Raji (cell line): ENCODE data around the gene DLX3.

Experiments used
- POLR2A ChIP-seq: IDR thresholded peaks from 2 replicates; pipeline ENCODE4 v1.6.1; 2011; ENCODE audit warnings: low read depth, low read length, control low read depth; ENCODE audit not compliant: insufficient read depth

The DLX3 gene

DNA sequence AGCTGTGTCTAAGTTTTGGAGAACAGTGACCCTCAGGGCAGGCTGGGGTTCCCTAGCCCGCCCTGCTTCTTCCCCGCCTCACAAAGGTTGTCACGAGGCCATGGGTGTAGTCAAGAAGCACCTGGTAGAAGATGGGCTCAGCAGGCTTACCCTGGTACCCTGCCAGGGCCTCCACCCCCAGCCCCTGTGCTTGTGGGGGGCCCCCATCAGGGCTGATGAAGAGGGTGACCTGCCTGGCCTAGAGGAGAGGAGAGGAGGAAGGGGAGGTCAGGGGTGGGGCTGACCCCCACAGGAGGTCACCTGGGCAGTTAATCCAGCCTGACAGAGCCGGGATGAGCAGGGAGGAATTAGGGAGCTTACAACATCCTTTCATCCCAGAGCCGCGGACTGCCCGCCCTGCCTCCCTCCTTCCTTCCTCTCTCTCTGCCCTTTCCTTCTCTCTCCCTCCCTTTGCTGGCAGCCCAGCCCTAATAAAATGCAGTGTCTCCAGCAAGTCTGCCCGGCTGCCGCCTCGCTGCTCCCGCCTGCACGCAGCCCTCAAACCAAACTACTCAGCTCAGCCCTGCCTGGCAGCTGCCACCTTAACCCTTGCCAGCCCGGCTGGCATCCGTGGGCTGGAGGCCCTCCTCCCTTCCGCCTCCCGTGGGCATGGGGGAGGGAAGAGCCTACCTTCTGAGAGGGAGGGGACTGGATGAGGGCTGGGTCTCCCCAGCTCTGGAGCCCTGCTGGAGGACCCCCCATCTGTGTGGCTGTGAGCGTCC, 7.2 kb downstream of the DLX3 start:
- TF ChIP-seq POLR2A: no peak

DNA sequence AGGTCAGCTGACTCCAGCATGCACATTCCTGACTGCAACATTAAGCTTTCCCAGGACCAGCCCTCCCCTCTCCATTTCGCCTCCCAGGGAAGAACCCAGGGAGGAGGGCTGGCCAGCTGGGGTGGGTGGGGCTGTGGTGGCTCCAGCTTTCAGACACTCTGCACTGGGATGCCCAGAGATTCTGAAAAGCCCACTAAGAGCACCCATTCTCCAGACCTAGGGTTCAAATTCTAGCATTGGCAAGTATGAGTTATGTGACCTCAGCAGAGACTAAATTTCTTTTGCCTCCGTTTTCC, 7.8 kb downstream of the DLX3 start:
- no peak for TF ChIP-seq POLR2A

DNA sequence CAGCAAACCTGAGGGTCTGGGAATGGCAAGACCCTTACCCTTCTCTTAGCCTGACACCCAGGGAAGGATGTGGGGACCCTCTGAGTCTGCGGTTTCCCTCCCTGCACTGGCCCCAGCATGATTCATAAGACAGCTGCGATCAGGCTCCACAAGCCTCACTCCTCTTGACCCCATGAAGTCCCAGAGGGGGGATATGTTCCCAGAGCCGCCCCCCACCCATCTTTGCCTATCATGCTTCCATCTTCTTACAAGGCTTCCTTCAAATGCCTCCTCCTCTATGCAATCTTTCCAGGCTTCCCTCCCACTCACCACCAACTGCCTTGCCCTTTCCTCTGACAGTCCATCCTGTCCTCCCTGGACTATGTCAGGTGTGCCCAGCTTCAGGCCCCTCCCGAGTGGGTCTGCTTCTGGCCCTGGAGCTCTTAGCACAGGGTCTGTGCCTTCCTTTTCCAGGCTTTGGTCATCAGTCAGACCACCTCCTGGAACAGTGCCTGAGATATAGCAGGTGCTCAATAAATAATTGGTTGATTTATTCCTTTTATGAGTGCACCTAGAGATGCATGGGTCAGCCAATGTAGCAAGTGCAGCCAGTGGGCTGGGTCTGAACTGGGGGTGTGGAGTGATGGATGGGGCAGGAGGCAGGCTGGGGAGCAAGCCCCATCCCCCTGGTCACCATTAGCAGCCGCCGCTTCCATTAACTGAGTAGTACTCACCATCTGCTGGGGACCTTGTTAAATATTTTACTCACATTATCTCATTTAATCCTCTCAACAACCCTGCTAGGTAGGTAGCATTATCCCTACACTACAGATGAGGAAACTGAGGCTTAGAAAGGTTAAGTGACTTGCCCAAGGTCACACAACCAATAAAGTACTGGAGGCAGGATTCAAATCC, 8.4 kb downstream of the DLX3 start:
- TF ChIP-seq POLR2A: no peak

DNA sequence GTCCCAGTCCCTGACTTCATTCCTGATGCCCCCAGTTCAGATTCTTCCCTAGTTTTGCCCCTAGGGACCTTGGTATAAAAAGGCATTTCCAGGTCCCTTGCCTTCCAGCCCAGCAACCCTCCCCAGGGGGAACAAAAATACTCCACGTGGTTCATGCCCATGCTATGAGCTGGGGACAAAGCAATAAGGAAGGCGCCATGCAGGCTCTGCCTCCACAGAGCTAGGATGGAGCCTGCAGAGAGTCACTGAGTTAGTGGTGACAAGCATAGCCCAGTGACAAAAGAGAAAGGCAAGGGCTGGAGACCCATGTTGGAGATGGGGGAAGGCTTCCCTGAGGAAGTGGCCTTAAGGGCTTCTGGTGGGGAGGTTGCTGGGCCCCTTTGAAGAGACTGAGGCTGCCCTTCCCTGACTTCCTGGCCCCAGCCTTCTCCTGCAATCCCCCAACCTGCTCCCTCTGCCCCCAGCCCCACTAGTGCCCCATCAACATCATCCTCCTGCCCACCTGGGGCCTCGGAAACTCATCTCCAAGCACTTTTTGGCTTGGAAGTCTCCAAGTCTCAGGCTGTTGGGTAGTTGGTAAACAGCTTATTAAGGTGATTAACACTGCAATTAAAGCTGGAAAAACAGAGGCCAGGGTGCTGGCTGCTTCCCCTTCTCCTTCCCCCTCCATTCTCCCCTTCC, 9.6 kb downstream of the DLX3 start:
- TF ChIP-seq POLR2A: no peak

DNA sequence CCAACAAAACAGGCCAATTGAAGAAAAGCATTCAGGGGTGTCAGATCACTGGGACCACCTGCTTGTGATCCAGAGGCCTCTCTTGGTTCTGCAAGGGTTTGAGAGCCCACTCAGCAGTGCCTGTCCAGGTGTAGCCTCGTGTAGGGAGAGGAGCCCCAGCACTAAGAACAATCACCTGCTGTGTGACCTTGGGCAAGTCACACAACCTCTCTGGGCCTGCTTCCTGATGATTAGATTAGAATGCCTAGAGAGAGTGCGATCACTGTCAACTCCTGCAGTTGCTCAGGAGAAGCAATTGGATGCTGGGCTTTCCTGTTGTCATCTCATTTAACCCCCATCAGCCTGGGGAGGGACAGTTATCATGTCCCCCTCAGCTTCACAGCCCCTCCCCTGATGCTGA, 10.2 kb downstream of the DLX3 start:
- no peak for TF ChIP-seq POLR2A

DNA sequence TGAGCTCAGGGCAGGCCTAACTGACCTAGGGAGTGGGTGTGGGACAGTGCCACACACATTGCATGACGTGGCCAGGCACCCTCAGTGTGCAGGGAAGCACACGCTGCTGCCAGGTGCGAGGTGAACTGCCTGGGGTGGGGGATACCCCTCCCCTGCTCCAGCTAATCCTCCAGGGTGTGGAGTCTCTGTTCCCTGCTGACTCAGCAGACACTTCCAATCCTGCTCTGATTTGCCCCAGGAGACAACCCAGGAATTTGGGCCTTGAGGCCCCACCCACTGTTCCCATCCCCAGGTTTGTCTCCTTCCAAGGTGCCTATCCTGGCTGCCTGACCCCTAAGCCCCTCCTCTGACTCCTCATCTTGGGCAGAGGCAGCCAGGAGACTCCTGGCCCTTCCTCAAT, 10.7 kb downstream of the DLX3 start:
- TF ChIP-seq POLR2A: no peak

DNA sequence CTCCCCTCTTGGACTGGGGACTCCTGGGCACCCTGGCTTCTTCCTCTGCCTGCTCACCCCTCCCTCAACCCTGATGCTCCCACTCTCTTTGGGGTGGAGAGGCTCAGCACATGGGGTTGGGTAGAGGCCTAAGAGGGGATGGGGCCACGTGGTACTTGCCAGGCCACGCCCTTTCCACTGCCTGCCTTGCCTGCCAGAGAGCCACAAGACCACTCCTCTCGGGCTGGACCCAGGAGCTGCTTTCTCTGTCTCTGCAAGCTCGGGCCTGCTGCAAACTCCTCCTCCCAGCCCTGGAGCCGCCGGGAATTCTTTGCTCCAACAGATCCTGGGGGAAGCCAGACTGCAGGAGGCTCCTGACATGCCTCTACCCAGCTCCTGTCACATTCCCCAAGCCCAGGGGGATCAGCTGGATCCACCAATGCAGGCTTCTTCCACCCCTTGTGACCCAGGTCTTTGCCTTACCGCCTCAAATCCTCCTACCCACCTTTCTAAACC, 14.3 kb downstream of the DLX3 start:
- TF ChIP-seq POLR2A: no peak

DNA sequence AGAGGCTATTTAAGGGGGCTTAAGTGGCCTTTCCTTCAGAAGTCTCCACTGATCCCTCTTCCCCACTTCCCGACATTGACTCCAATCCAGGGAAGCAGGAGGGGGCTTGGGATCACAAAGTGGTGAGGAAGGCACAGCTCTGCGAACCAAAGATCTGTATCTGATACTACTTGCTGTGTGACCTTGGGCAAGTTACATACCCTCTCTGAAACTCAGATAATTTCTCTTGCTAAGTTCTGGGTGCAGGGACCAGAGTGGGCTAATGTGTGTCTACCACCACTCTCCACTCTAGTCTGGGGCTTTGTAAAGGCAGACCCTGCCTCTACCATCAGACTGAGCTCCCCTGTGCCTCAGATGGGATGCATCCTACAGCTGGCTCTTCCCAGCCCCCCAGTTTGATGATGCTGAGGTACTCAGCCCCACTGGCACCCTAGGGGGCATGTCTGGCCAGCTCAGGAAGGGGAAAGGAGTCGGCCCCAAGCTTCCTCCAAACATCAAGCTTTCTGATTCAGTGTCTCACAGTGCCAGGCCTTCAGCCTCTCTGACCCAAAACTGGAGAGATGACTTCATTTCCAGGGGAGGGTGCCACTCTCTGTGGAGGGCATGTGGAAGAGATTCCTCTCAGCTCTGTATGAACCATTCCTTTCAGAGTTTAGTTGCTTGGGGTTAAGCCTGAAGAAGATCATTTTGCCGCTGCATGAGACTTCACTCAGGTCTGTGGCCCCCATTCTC, 15.1 kb downstream of the DLX3 start:
- TF ChIP-seq POLR2A: no peak

DNA sequence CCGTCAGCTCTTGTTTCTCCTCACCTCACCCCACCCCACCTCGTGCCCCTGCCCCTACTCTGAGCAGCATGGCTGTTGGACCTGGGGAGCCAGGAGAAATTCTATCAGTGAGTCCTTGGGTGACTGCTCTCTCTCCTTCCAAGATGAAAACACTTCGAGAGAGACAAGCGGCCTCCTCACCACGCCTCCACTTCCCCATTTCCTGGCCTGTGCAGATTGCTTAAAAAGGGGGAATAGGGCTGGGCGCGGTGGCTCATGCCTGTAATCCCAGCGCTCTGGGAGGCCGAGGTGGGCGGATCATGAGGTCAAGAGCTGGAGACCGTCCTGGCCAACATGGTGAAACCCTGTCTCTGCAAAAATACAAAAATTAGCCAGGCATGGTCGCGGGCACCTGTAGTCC, 16.5 kb downstream of the DLX3 start:
- TF ChIP-seq POLR2A: no peak

DNA sequence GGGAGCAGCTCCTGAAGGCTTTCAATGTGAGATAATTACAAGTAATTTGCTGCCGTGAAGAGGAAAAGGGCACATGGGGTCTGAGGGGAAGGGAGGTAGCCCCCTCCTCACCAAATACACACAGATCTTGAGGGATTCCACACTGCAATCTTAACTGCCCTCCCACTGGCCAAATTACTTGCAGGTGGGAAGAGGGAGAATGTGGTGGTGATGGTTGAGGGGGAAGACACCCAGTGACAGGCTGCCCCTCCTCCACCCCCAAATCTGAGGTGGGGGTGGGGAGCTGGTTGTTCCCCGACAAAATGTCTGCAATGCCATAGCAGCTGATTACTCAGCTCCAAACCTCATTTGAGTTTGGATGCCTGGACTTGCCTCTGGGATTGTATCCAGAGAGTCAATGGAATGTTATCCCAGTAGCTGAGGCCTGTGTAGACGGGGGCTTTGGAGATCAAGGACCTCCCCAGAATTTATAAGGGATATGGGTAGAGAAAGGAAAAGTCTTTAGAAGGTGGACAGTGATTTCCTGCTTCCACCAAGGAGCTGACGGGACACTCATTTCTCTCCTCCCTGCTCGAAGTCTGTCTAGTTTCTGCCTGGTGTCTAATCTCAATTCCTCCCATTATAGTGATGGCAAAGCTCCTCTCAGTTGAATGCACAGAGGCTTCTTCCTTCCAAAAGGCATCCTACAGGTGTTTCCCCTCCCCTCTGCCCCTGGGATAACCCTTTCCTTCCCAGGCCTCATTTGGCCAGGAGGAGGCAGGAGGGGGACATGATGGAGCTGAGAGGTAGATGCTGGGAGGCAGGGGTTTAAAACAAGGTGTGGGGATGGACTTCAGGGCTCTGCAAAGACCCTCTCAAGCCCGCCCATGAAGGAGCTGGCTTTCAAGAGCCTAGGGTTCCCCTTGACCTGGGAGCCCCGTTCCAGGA, 17.3 kb downstream of the DLX3 start:
- no peak for TF ChIP-seq POLR2A

DNA sequence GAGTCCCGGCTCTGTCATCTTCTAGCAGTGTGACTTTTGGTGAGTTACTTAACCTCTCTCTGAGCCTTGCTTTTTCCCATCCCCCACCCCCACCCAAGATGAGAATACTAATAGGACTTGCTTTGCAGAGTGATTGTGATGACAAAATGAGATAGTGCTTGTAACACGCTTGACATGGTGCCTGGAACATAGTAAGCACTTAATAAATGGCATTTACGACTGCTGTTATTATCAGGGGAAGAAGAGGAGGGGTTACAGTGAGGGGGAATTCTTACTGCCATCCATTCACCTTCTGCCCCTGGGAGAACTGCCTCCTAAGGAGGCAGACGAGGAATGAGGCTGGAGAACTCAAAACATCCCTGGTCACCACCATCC, 18.2 kb downstream of the DLX3 start:
- no peak for TF ChIP-seq POLR2A

DNA sequence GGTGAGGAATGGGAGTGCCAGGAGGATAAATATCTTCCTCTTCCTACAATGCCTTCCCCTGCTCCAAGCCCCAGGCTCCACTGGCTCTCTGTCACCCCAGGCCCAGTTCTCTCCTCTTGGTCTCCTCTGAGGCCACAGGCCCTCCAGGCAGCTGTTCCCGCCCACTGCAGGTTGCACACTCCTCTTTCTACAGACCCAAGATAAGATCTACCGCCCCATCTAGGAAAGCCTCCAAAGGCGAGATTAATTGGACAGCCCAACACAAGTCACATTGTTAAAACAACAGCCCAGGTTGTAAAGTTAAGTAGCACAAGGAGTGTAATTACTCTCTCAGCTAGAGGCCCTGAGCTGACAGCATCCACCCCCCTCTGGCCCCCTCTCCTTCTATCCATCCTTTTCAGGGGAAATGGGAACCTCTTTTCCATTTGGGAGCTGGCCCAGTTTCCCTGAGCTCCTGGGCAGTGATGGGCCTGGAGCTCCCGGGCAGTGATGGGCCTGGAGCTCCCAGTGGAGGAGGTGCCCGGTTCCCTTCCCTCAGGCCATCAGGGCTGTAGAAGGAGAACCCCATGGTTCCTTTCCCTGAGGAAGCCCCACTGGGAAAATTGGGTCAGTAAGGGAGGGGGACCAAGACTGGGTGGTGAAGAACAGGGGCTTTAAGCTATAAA, 18.7 kb downstream of the DLX3 start:
- TF ChIP-seq POLR2A: no peak

DNA sequence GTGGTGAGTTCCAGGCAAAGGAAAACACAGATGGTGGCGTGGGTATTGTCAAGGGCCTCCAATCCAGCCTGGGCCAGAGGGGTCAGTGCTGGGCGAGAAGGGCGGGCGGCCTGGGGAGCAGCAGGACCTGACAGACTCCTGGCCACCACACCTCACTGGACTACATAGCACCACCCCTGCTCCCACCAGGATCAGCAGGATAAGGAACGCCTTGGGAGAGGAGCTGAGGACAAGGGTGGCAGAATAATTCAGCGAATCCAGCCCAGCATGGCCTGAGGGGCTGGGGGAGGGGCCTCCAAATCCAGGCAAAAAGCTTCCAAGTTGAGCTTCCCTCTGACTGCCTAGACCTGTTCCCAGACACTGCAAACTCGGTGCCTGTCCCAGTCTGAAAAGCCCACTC, 19.5 kb downstream of the DLX3 start:
- no peak for TF ChIP-seq POLR2A

DNA sequence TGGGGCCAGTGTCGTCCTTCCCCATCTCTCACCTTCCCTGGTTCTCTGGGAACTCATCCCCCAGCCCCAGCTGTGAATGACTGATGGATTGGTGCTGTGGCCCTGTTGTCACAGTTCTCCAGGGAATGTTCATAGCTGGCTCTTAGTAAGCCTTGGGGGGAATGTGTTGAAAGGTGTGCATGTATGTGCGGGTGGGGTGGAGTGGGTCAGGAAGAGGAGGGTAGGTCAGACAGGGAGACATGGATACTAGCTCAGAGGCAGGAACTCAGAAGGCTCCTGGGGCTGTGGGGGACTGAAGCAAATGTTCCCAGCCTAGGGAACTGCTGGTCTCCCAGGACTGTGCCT, 21.8 kb downstream of the DLX3 start:
- TF ChIP-seq POLR2A: no peak
